Progenitor cell of endocrine pancreas (in vitro differentiated cells): ENCODE results near the gene RHBDL1. TPM values are rescaled to one million over a fixed set of nuclear protein-coding genes. Genes with fewer than 3 reads are reported as not detected.

ENCODE experiments used
- DNase-seq: peaks from one replicate; pipeline ENCODE4 v3.0.0; 2021; ENCODE audit warnings: low spot score; ENCODE audit not compliant: unreplicated experiment
- H3K27ac Mint-ChIP-seq: 2 replicates; pipeline ENCODE4 v1.8.0; 2021; ENCODE audit warnings: mild to moderate bottlenecking, moderate library complexity, mixed read lengths
- H3K27me3 Mint-ChIP-seq: 2 replicates; pipeline ENCODE4 v1.8.0; 2021; ENCODE audit warnings: mixed read lengths
- H3K36me3 Mint-ChIP-seq: 2 replicates; pipeline ENCODE4 v1.8.0; 2022; ENCODE audit warnings: mixed read lengths; ENCODE audit not compliant: insufficient read depth
- H3K4me1 Mint-ChIP-seq: 2 replicates; pipeline ENCODE4 v1.8.0; 2021; ENCODE audit warnings: low read depth, mixed read lengths
- H3K4me3 Mint-ChIP-seq: 2 replicates; pipeline ENCODE4 v1.8.0; 2021; ENCODE audit warnings: low read depth, mild to moderate bottlenecking, moderate library complexity, mixed read lengths
- H3K9me3 Mint-ChIP-seq: 2 replicates; pipeline ENCODE4 v1.8.0; 2021; ENCODE audit warnings: low read depth, mixed read lengths
- CTCF ChIP-seq: fragments of 200-600 bp; sonication (generic); IDR thresholded peaks from one replicate; pipeline ENCODE4 v1.5.0; 2021; ENCODE audit warnings: antibody characterized with exemption, mild to moderate bottlenecking; ENCODE audit not compliant: unreplicated experiment
- total RNA-seq: library from RNA; stranded (reverse); gene quantifications from 2 replicates; pipeline ENCODE4 v1.2.1, GENCODE V29; 2021

The RHBDL1 gene
- total RNA-seq, 1 donor from 2014 or later, result 5.2 TPM

DNA sequence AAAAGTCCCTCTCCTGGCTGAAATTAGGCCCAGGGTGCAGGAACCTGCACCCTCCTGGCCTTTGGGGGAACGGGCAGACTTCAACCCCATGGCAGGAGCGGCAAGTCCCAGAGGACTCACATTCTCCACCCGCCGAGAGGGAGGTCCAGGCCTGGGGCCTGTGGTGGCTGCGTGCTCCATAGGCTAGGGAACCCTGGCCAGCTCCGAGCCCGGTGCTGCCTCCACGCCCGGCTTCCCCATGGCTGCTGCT is 50.6 kb downstream of the RHBDL1 start:
- H3K36me3 Mint-ChIP-seq, result no peaks in the 10 kb centered on the region
- no peak overlapping the region for H3K4me3 Mint-ChIP-seq
- no peak for TF ChIP-seq CTCF
- H3K27ac Mint-ChIP-seq, result no peak overlapping the region
- no peak for DNase-seq
- no peaks in the 10 kb centered on the region for H3K9me3 Mint-ChIP-seq
- H3K27me3 Mint-ChIP-seq, result peaks cover 15% of the 10 kb centered on the region
- H3K4me1 Mint-ChIP-seq, result no peaks in the 10 kb centered on the region

DNA sequence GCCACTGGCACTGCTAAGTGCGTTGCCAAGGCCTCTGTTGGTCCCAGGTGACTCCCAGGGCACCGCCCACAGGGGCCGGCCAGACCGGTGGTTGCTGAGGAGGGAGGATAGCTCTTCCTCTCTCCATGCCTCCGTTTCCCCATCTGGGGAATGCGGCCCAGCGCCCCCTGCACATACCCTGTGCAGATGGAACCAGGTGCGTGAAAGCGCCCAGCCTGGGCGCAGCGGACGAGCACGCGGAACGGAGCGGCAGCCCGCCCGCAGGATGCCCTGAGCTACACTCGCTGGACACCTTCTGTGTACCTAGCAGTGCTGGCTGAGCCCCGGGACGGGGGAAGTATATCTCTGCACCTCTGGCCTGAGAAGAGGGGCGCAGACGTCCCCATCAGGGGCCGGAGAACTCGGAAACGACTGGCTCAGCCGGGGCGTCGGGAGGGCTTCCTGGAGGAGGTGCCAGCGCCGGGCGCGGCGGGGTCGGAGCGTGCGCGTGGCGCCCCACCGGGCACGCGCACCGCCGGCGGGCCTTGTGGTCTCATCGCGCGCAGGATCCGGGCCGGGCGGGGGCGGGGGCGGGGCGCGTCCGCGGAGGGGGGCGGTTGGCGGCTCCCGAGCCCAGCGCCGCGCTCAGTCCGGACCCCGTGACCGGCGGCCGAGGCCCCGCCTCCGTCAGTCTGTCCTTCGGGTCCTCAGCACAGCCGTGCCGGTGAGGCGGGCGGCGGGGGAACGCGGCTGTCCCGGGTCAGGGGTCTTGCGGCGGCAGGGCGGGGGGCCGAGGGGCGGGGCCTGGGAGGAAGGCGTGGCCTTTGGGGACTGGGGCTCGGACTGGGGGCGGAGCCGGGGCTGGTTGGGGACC is 51.2 kb downstream of the RHBDL1 start, which contains the start of the genes CCDC78 and HAGHL:
Gene CCDC78 (minus strand): TSS at position 6 of the 853 bp plus-strand sequence. CDS start 76 bp downstream, outside the sequence.
Gene HAGHL (plus strand): TSS at position 669 of the 853 bp plus-strand sequence. CDS start 404 bp downstream, outside the sequence.
- peaks cover 15% of the 10 kb centered on the region for H3K27me3 Mint-ChIP-seq
- H3K27ac Mint-ChIP-seq, result no peak within 1 kb of the TSS
- TF ChIP-seq CTCF, result no peak
- no peaks in the 10 kb centered on the region for H3K4me1 Mint-ChIP-seq
- peak within 1 kb of the TSS; percentile 60 for H3K4me3 Mint-ChIP-seq
- DNase-seq, result no peak
- H3K36me3 Mint-ChIP-seq, result no peaks in the 10 kb centered on the region
- H3K9me3 Mint-ChIP-seq, result no peaks in the 10 kb centered on the region

DNA sequence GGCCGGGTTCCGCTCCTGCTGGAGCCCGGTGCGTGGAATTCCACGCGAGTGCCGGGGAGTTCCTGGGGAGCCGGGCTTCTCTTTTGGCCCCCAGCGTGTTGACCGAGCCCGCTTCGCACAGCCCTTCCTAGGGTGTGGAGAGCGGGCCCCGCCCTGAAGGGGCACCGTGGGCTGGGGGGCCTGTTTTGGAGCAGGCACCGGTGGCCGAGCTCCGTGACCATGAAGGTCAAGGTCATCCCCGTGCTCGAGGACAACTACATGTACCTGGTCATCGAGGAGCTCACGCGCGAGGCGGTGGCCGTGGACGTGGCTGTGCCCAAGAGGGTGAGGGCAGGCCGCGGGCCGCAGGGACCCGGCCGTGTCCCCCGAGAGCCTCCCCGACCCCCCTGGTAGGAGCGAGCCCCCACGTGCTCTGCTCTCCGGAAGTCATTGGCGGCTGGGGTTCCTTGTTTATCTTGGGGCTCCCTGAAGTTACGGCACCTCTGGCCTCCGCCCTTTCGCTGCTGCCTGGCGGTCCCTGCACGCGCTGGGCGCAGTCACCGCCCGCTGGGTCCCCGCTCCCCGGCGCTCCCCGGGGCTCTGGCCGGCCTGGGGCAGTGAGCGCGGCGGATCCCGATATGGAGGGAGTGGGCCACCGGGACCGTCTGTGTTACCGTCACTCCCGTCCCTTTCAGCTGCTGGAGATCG is 52.0 kb downstream of the RHBDL1 start:
- Mint-ChIP-seq H3K4me1 (no peaks in the 10 kb centered on the region), H3K36me3 (no peaks in the 10 kb centered on the region), H3K4me3 (no peak overlapping the region), H3K9me3 (no peaks in the 10 kb centered on the region), H3K27me3 (peaks cover 15% of the 10 kb centered on the region), H3K27ac (no peak overlapping the region)
- DNase-seq, result no peak
- no peak for TF ChIP-seq CTCF

Other genes with a start within 250 kb of the RHBDL1 start
- gene CAPN15, start 148.0 kb upstream of the RHBDL1 start, total RNA-seq, result 53.9 and 57.4 TPM in 2 replicates
- not detected in 2 replicates for gene PRR35, start 115.3 kb upstream of the RHBDL1 start, total RNA-seq
- 0.51 and 1.4 TPM in 2 replicates for gene NHLRC4, start 108.7 kb upstream of the RHBDL1 start, total RNA-seq
- 109 TPM in 2 replicates for gene PIGQ, start 105.7 kb upstream of the RHBDL1 start, total RNA-seq
- gene RAB40C, start 85.6 kb upstream of the RHBDL1 start, total RNA-seq, result 29.0 and 30.6 TPM in 2 replicates
- 37.2 and 42.8 TPM in 2 replicates for gene WFIKKN1, start 44.7 kb upstream of the RHBDL1 start, total RNA-seq
- 59.3 and 64.0 TPM in 2 replicates for gene METTL26, start 39.4 kb upstream of the RHBDL1 start, total RNA-seq
- 26.3 and 31.4 TPM in 2 replicates for gene MCRIP2, start 33.8 kb upstream of the RHBDL1 start, total RNA-seq
- gene WDR90, start 26.3 kb upstream of the RHBDL1 start, total RNA-seq, result 109 and 117 TPM in 2 replicates
- 153 and 167 TPM in 2 replicates for gene RHOT2, start 7.5 kb upstream of the RHBDL1 start, total RNA-seq
- gene STUB1, start 4.7 kb downstream of the RHBDL1 start, total RNA-seq, result 76.8 and 87.1 TPM in 2 replicates
- 52.2 and 55.1 TPM in 2 replicates for gene JMJD8, start 8.7 kb downstream of the RHBDL1 start, total RNA-seq
- 18.1 and 18.9 TPM in 2 replicates for gene WDR24, start 14.7 kb downstream of the RHBDL1 start, total RNA-seq
- gene FBXL16, start 30.1 kb downstream of the RHBDL1 start, total RNA-seq, result 4.3 TPM in 2 replicates
- 98.6 and 107 TPM in 2 replicates for gene METRN, start 39.4 kb downstream of the RHBDL1 start, total RNA-seq
- 44.2 and 44.9 TPM in 2 replicates for gene ANTKMT, start 45.5 kb downstream of the RHBDL1 start, total RNA-seq
- 2.5 and 3.2 TPM in 2 replicates for gene CCDC78, start 50.8 kb downstream of the RHBDL1 start, total RNA-seq
- gene HAGHL, start 51.4 kb downstream of the RHBDL1 start, total RNA-seq, result 8.1 and 9.2 TPM in 2 replicates
- 44.0 and 46.5 TPM in 2 replicates for gene CIAO3, start 65.3 kb downstream of the RHBDL1 start, total RNA-seq
- gene MSLN, start 85.1 kb downstream of the RHBDL1 start, total RNA-seq, result 0.50 TPM in 1 of 2 replicates, not detected in the other
- gene RPUSD1, start 112.7 kb downstream of the RHBDL1 start, total RNA-seq, result 23.5 and 26.8 TPM in 2 replicates
- 90.0 and 99.3 TPM in 2 replicates for gene CHTF18, start 112.9 kb downstream of the RHBDL1 start, total RNA-seq
- not detected in 2 replicates for gene GNG13, start 125.1 kb downstream of the RHBDL1 start, total RNA-seq